A549 treated with GW870086 at 1 μM for 4 hours (cell line): ENCODE results near the gene USP17L5. TPM values are rescaled to one million over a fixed set of nuclear protein-coding genes. Genes with fewer than 3 reads are reported as not detected.

Experiments used
- total RNA-seq: library from RNA; stranded (reverse); fragments of 200-300 nt; extraction: Qiagen RNA extraction; gene quantifications from 5 replicates; pipeline ENCODE4 v1.2.3, GENCODE V29; 2022; ENCODE audit warnings: low read depth

The USP17L5 gene
- not detected in 5 replicates for total RNA-seq

GRCh38 chr4:9339103-9339502 is at the start of gene USP17L5:
USP17L5 (plus strand) TSS chr4:9339403; CDS start chr4:9339403, 0 bp downstream.

GRCh38 chr4:9324865-9325264 is 14.3 kb upstream of the USP17L5 start, which contains the start of gene USP17L24:
USP17L24 (plus strand) TSS chr4:9325165; CDS start chr4:9325165, 0 bp downstream.

GRCh38 chr4:9329611-9330010 is 9.6 kb upstream of the USP17L5 start, which contains the start of gene USP17L25:
USP17L25 (plus strand) TSS chr4:9329911; CDS start chr4:9329911, 0 bp downstream.

GRCh38 chr4:9334358-9334757 is 4.8 kb upstream of the USP17L5 start, which contains the start of gene USP17L26:
USP17L26 (plus strand) TSS chr4:9334658; CDS start chr4:9334658, 0 bp downstream.

GRCh38 chr4:9343848-9344247 is 4.6 kb downstream of the USP17L5 start, which contains the start of gene USP17L27:
USP17L27 (plus strand) TSS chr4:9344148; CDS start chr4:9344148, 0 bp downstream.

GRCh38 chr4:9348593-9348992 is 9.4 kb downstream of the USP17L5 start, which contains the start of gene USP17L28:
USP17L28 (plus strand) TSS chr4:9348893; CDS start chr4:9348893, 0 bp downstream.

GRCh38 chr4:9353338-9353737 is 14.1 kb downstream of the USP17L5 start, which contains the start of gene USP17L29:
USP17L29 (plus strand) TSS chr4:9353638; CDS start chr4:9353638, 0 bp downstream.

GRCh38 chr4:9362829-9363228 is 23.6 kb downstream of the USP17L5 start, which contains the start of gene USP17L30:
USP17L30 (plus strand) TSS chr4:9363129; CDS start chr4:9363129, 0 bp downstream.

Other genes starting within 250 kb of the USP17L5 start
- 0.08 TPM in 1 of 5 replicates, not detected in the others for gene FAM90A26, start 169.0 kb upstream of the USP17L5 start, total RNA-seq
- gene USP17L10, start 128.7 kb upstream of the USP17L5 start, total RNA-seq = not detected in 5 replicates
- gene USP17L11, start 124.0 kb upstream of the USP17L5 start, total RNA-seq = not detected in 5 replicates
- gene USP17L12, start 119.3 kb upstream of the USP17L5 start, total RNA-seq = not detected in 5 replicates
- gene USP17L13, start 114.5 kb upstream of the USP17L5 start, total RNA-seq = not detected in 5 replicates
- gene USP17L15, start 105.0 kb upstream of the USP17L5 start, total RNA-seq = not detected in 5 replicates
- gene USP17L17, start 95.5 kb upstream of the USP17L5 start, total RNA-seq = not detected in 5 replicates
- gene USP17L18, start 90.8 kb upstream of the USP17L5 start, total RNA-seq = not detected in 5 replicates
- gene USP17L19, start 86.0 kb upstream of the USP17L5 start, total RNA-seq = not detected in 5 replicates
- gene USP17L20, start 81.3 kb upstream of the USP17L5 start, total RNA-seq = not detected in 5 replicates
- not detected in 5 replicates for gene USP17L21, start 76.5 kb upstream of the USP17L5 start, total RNA-seq
- gene USP17L22, start 71.8 kb upstream of the USP17L5 start, total RNA-seq = not detected in 5 replicates
- not detected in 5 replicates for gene USP17L24, start 14.2 kb upstream of the USP17L5 start, total RNA-seq
- not detected in 5 replicates for gene USP17L25, start 9.5 kb upstream of the USP17L5 start, total RNA-seq
- not detected in 5 replicates for gene USP17L26, start 4.7 kb upstream of the USP17L5 start, total RNA-seq
- gene USP17L27, start 4.7 kb downstream of the USP17L5 start, total RNA-seq = not detected in 5 replicates
- not detected in 5 replicates for gene USP17L28, start 9.5 kb downstream of the USP17L5 start, total RNA-seq
- not detected in 5 replicates for gene USP17L29, start 14.2 kb downstream of the USP17L5 start, total RNA-seq
- not detected in 5 replicates for gene USP17L30, start 23.7 kb downstream of the USP17L5 start, total RNA-seq
- gene DEFB131A, start 105.0 kb downstream of the USP17L5 start, total RNA-seq = not detected in 5 replicates